HPDE6-E6E7 (cell line): Measurements from ENCODE around the gene AFAP1.
A peak's percentile ranks its signal among the peaks of the same experiment; 100 is the strongest.
"Not testable (repeated sequence)": the region's sequence is repeated elsewhere in the genome, so short reads cannot be mapped to it uniquely, and the experiment has no call there.

Experiments
- DNase-seq: peaks from one replicate; pipeline ENCODE4 v3.0.0; 2011; ENCODE audit warnings: missing footprints; ENCODE audit errors: extremely low spot score

The AFAP1 gene

GRCh38 chr4:7944599-7945220 is 5.0 kb upstream of the AFAP1 start:
- DNase-seq: no peak

GRCh38 chr4:7943688-7944087 is 4.0 kb upstream of the AFAP1 start:
- not testable (repeated sequence) for DNase-seq

- DNase-seq: no peak
Observed at GRCh38 chr4:7943211-7943610, 3.5 kb upstream of the AFAP1 start.

GRCh38 chr4:7941965-7942496 is 2.4 kb upstream of the AFAP1 start:
- DNase-seq: no peak

- DNase-seq: no peak
Observed at GRCh38 chr4:7941111-7941964, 1.7 kb upstream of the AFAP1 start.

GRCh38 chr4:7938609-7939376 is 868 bp downstream of the AFAP1 start:
- no peak for DNase-seq

GRCh38 chr4:7938266-7938608 is 1.4 kb downstream of the AFAP1 start:
- no peak for DNase-seq

- DNase-seq: no peak
Observed at GRCh38 chr4:7937006-7937405, 2.7 kb downstream of the AFAP1 start.

GRCh38 chr4:7933651-7934510 is 5.8 kb downstream of the AFAP1 start:
- DNase-seq: no peak

GRCh38 chr4:7932287-7932686 is 7.4 kb downstream of the AFAP1 start:
- no peak for DNase-seq

- peak; percentile 84 for DNase-seq
Observed at GRCh38 chr4:7929118-7929951, 10.3 kb downstream of the AFAP1 start.

- DNase-seq: no peak
Observed at GRCh38 chr4:7928711-7929110, 10.9 kb downstream of the AFAP1 start.

GRCh38 chr4:7926822-7927221 is 12.8 kb downstream of the AFAP1 start:
- DNase-seq: no peak

GRCh38 chr4:7924570-7924969 is 15.1 kb downstream of the AFAP1 start:
- no peak for DNase-seq

- no peak for DNase-seq
Observed at GRCh38 chr4:7924163-7924562, 15.5 kb downstream of the AFAP1 start.

- DNase-seq: no peak
Observed at GRCh38 chr4:7922466-7922865, 17.2 kb downstream of the AFAP1 start.

- no peak for DNase-seq
Observed at GRCh38 chr4:7918981-7919380, 20.7 kb downstream of the AFAP1 start.

GRCh38 chr4:7918187-7918586 is 21.5 kb downstream of the AFAP1 start:
- DNase-seq: not testable (repeated sequence)

- no peak for DNase-seq
Observed at GRCh38 chr4:7917669-7918068, 22.0 kb downstream of the AFAP1 start.

- DNase-seq: no peak
Observed at GRCh38 chr4:7915875-7916242, 23.8 kb downstream of the AFAP1 start.

- DNase-seq: no peak
Observed at GRCh38 chr4:7912826-7913225, 26.8 kb downstream of the AFAP1 start.
